Spleen (tissue), 7 donors: ENCODE results near the gene ADPGK.

Source experiments
- CTCF ChIP-seq, 11 experiments: fragments of 200-600 bp in 7 of 11; fragments of 450-650 bp in 4 of 11; sonication (generic) in 4 of 11; IDR thresholded peaks in 8 of 11; conservative IDR thresholded peaks in 3 of 11; 1 replicate in 7 of 11; 2 replicates in 4 of 11; pipeline versions ENCODE4 v1.4.0 to v1.8.0; 2016 to 2021; ENCODE audit warnings: antibody characterized with exemption in 11 of 11, inconsistent platforms in 4 of 11, mild to moderate bottlenecking in 1 of 11
- POLR2AphosphoS5 ChIP-seq, 3 donors: sonication (generic); formaldehyde crosslinking; IDR thresholded peaks; one replicate each; pipeline ENCODE4 v1.5.1; 2017; ENCODE audit warnings: antibody characterized with exemption in 3 of 3
- donor health status: DM: no; HTN: no; CAD: no; lungs with moderate emphysema.
- donor health status: DM: no; HTN: no; CAD: no.
- donor health status: DM: no; HTN: no; CAD: no.

- TF ChIP-seq CTCF (IDR thresholded peaks at IDR 0.05 in 8 of 11, conservative IDR thresholded peaks at IDR 0.05 in 3 of 11): no peak
- no peak for TF ChIP-seq POLR2AphosphoS5 (IDR thresholded peaks at IDR 0.05)
These were observed 12.8 kb downstream of the ADPGK start for GRCh38 chr15:72770673-72771328.
